Nephron progenitor cell (in vitro differentiated cells): Measurements from ENCODE around the gene THBS1.

Experiments
- DNase-seq: peaks from one replicate; pipeline ENCODE4 v3.0.0; 2021
- H3K27ac Mint-ChIP-seq: 2 replicates; pipeline ENCODE4 v1.8.0; 2021; ENCODE audit warnings: mild to moderate bottlenecking, moderate library complexity, mixed read lengths
- H3K27me3 Mint-ChIP-seq: 2 replicates; pipeline ENCODE4 v1.8.0; 2021; ENCODE audit warnings: mild to moderate bottlenecking, low read depth, mixed read lengths; ENCODE audit not compliant: poor library complexity
- H3K36me3 Mint-ChIP-seq: 2 replicates; pipeline ENCODE4 v1.8.0; 2021; ENCODE audit warnings: low read depth, mixed read lengths
- H3K4me1 Mint-ChIP-seq: 2 replicates; pipeline ENCODE4 v1.8.0; 2021; ENCODE audit warnings: mixed read lengths
- H3K4me3 Mint-ChIP-seq: 2 replicates; pipeline ENCODE4 v1.8.0; 2021; ENCODE audit warnings: mild to moderate bottlenecking, moderate library complexity, mixed read lengths
- H3K9me3 Mint-ChIP-seq: 2 replicates; pipeline ENCODE4 v1.8.0; 2021; ENCODE audit warnings: mild to moderate bottlenecking, moderate library complexity, mixed read lengths
- CTCF ChIP-seq: fragments of 200-600 bp; sonication (generic); IDR thresholded peaks from 2 replicates; pipeline ENCODE4 v1.5.0; 2021; ENCODE audit warnings: antibody characterized with exemption

Gene THBS1

GRCh38 chr15:39584266-39584659, 3.4 kb downstream of the THBS1 start:
- Mint-ChIP-seq H3K27me3 (peaks cover 11% of the 10 kb centered on the region), H3K9me3 (no peaks in the 10 kb centered on the region), H3K4me3 (no peak overlapping the region), H3K4me1 (peaks cover 46% of the 10 kb centered on the region), H3K27ac (no peak overlapping the region), H3K36me3 (peaks cover 33% of the 10 kb centered on the region)
- TF ChIP-seq CTCF, result no peak
- DNase-seq, result no peak

GRCh38 chr15:39584662-39585388, 3.9 kb downstream of the THBS1 start:
- Mint-ChIP-seq H3K9me3 (no peaks in the 10 kb centered on the region), H3K36me3 (peaks cover 38% of the 10 kb centered on the region), H3K4me1 (peaks cover 40% of the 10 kb centered on the region), H3K27ac (no peak overlapping the region), H3K4me3 (no peak overlapping the region), H3K27me3 (peaks cover 5% of the 10 kb centered on the region)
- TF ChIP-seq CTCF, result no peak
- no peak for DNase-seq

- Mint-ChIP-seq H3K27ac (no peak overlapping the region), H3K27me3 (peaks cover 4% of the 10 kb centered on the region), H3K36me3 (peaks cover 44% of the 10 kb centered on the region), H3K4me3 (no peak overlapping the region), H3K4me1 (peaks cover 38% of the 10 kb centered on the region), H3K9me3 (no peaks in the 10 kb centered on the region)
- DNase-seq, result no peak
- TF ChIP-seq CTCF, result no peak
Observed at GRCh38 chr15:39585389-39585841, 4.5 kb downstream of the THBS1 start.

- peaks cover 48% of the 10 kb centered on the region for H3K36me3 Mint-ChIP-seq
- H3K9me3 Mint-ChIP-seq, result no peaks in the 10 kb centered on the region
- peaks cover 38% of the 10 kb centered on the region for H3K4me1 Mint-ChIP-seq
- H3K27ac Mint-ChIP-seq, result no peak overlapping the region
- no peak for DNase-seq
- no peak overlapping the region for H3K4me3 Mint-ChIP-seq
- H3K27me3 Mint-ChIP-seq, result peaks cover 4% of the 10 kb centered on the region
- no peak for TF ChIP-seq CTCF
Observed at GRCh38 chr15:39585871-39586301, 5.0 kb downstream of the THBS1 start.

GRCh38 chr15:39586387-39587095, 5.7 kb downstream of the THBS1 start:
- no peak overlapping the region for H3K27ac Mint-ChIP-seq
- no peaks in the 10 kb centered on the region for H3K27me3 Mint-ChIP-seq
- no peaks in the 10 kb centered on the region for H3K9me3 Mint-ChIP-seq
- no peak overlapping the region for H3K4me3 Mint-ChIP-seq
- H3K36me3 Mint-ChIP-seq, result peaks cover 54% of the 10 kb centered on the region
- TF ChIP-seq CTCF, result no peak
- H3K4me1 Mint-ChIP-seq, result peaks cover 32% of the 10 kb centered on the region
- DNase-seq, result no peak
